IMR-90 (cell line): ENCODE results near the gene COL23A1. TPM values are rescaled to one million over a fixed set of nuclear protein-coding genes. Genes with fewer than 3 reads are reported as not detected.

Experiments used
- ATAC-seq: fragments of 200-7000 bp; cut with Tn5 transposase; 2 replicates; pipeline ENCODE4 v1.9.1; 2020; ENCODE audit warnings: low read depth, mild to moderate bottlenecking, moderate library complexity
- BruUV-seq: library from RNA; stranded (reverse); fragments of 400-500 nt; replicated peaks from 2 replicates; lab custom pipeline; 2021; lab: Mats Ljungman, UMichigan
- CTCF ChIA-PET: fragments of 300-600 bp; formaldehyde crosslinking; extraction: SDS; loops from one replicate; lab custom pipeline; 2021; ENCODE audit warnings: antibody characterized with exemption; lab: Yijun Ruan, JAX
- POLR2A ChIA-PET: fragments of 300-600 bp; sonication (Branson Sonifier 250); formaldehyde crosslinking; loops from one replicate; lab custom pipeline; 2022; ENCODE audit warnings: antibody characterized with exemption; ENCODE audit not compliant: unreplicated experiment; lab: Charles Lee
- DNase-seq: peaks from one replicate; pipeline ENCODE4 v3.0.0; 2013
- H2AFZ ChIP-seq: replicated peaks from 2 replicates; pipeline ENCODE3; 2013; ENCODE audit warnings: low read length, mild to moderate bottlenecking; ENCODE audit not compliant: poor library complexity
- H2AK5ac ChIP-seq: 2 replicates; pipeline ENCODE4 v1.6.1; 2013; ENCODE audit warnings: low read depth, low read length, inconsistent platforms
- H2AK9ac ChIP-seq: replicated peaks from 2 replicates; pipeline ENCODE3; 2013; ENCODE audit warnings: mild to moderate bottlenecking, low read depth, low read length, moderate library complexity; ENCODE audit not compliant: poor library complexity
- H2BK120ac ChIP-seq: 2 replicates; pipeline ENCODE4 v1.6.1; 2013; ENCODE audit warnings: low read depth, low read length, inconsistent platforms
- H2BK15ac ChIP-seq: 3 replicates; pipeline ENCODE4 v1.6.1; 2013; ENCODE audit warnings: low read depth, low read length, inconsistent platforms
- H2BK20ac ChIP-seq: 2 replicates; pipeline ENCODE4 v1.6.1; 2013; ENCODE audit warnings: low read depth, mild to moderate bottlenecking, inconsistent platforms, low read length, moderate library complexity
- H2BK5ac ChIP-seq: 2 replicates; pipeline ENCODE4 v1.6.1; 2013; ENCODE audit warnings: mild to moderate bottlenecking, low read depth, low read length, inconsistent platforms; ENCODE audit not compliant: poor library complexity, severe bottlenecking
- H3K14ac ChIP-seq: replicated peaks from 2 replicates; pipeline ENCODE4 v1.6.1; 2013; ENCODE audit warnings: low read depth, low read length, inconsistent platforms
- H3K18ac ChIP-seq: 2 replicates; pipeline ENCODE4 v1.6.1; 2013; ENCODE audit warnings: low read depth, low read length, control low read depth
- H3K23ac ChIP-seq: 2 replicates; pipeline ENCODE4 v1.6.1; 2013; ENCODE audit warnings: low read depth, low read length, inconsistent platforms
- H3K27ac ChIP-seq: 2 replicates; pipeline ENCODE4 v1.5.1; 2013; ENCODE audit warnings: mild to moderate bottlenecking, control low read depth, low read length; ENCODE audit not compliant: insufficient read depth
- H3K27me3 ChIP-seq: 2 replicates; pipeline ENCODE4 v1.6.1; 2013; ENCODE audit warnings: low read length; ENCODE audit not compliant: control insufficient read depth, insufficient read depth
- H3K36me3 ChIP-seq: 2 replicates; pipeline ENCODE4 v1.6.1; 2013; ENCODE audit warnings: low read length, mixed read lengths; ENCODE audit not compliant: control insufficient read depth, insufficient read depth
- H3K4ac ChIP-seq: 2 replicates; pipeline ENCODE4 v1.6.1; 2013; ENCODE audit warnings: low read depth, low read length, inconsistent platforms
- H3K4me1 ChIP-seq: 2 replicates; pipeline ENCODE4 v1.6.1; 2013; ENCODE audit warnings: low read length, mixed read lengths; ENCODE audit not compliant: control insufficient read depth, insufficient read depth
- H3K4me2 ChIP-seq: 2 replicates; pipeline ENCODE4 v1.6.1; 2013; ENCODE audit warnings: low read depth, mild to moderate bottlenecking, control low read depth, low read length, moderate library complexity
- H3K4me3 ChIP-seq: 2 replicates; pipeline ENCODE4 v1.5.1; 2013; ENCODE audit warnings: low read depth, mild to moderate bottlenecking, control low read depth, low read length, moderate library complexity; ENCODE audit not compliant: insufficient read depth
- H3K56ac ChIP-seq: 2 replicates; pipeline ENCODE4 v1.6.1; 2013; ENCODE audit warnings: low read length, inconsistent platforms; ENCODE audit not compliant: insufficient read depth; ENCODE audit errors: extremely low read depth
- H3K79me1 ChIP-seq, 2 experiments: 2 replicates each; pipeline ENCODE4 v1.6.1; 2013; ENCODE audit warnings: low read length in 2 of 2, inconsistent platforms in 1 of 2, low read depth in 1 of 2
- H3K9ac ChIP-seq: 2 replicates; pipeline ENCODE4 v1.6.1; 2013; ENCODE audit warnings: low read depth, low read length, control low read depth
- H3K9me1 ChIP-seq: 2 replicates; pipeline ENCODE4 v1.6.1; 2013; ENCODE audit warnings: low read length, inconsistent platforms; ENCODE audit not compliant: insufficient read depth
- H3K9me3 ChIP-seq: 2 replicates; pipeline ENCODE4 v1.6.1; 2013; ENCODE audit warnings: low read length; ENCODE audit not compliant: control insufficient read depth, insufficient read depth
- H4K20me1 ChIP-seq: 2 replicates; pipeline ENCODE4 v1.6.1; 2013; ENCODE audit warnings: low read length, inconsistent platforms; ENCODE audit not compliant: insufficient read depth
- H4K5ac ChIP-seq: 2 replicates; pipeline ENCODE4 v1.6.1; 2013; ENCODE audit warnings: mild to moderate bottlenecking, low read depth, low read length, control low read depth
- H4K8ac ChIP-seq, 2 experiments: 2 replicates each; pipeline ENCODE4 v1.6.1; 2013; ENCODE audit warnings: low read depth in 2 of 2, low read length in 2 of 2, control low read depth in 1 of 2, inconsistent platforms in 1 of 2
- H4K91ac ChIP-seq: 2 replicates; pipeline ENCODE4 v1.6.1; 2013; ENCODE audit warnings: low read depth, low read length, inconsistent platforms; ENCODE audit not compliant: insufficient read depth
- BHLHE40 ChIP-seq: fragments of 150-350 bp; IDR thresholded peaks from 2 replicates; pipeline ENCODE4 v1.6.1; 2016; ENCODE audit warnings: mild to moderate bottlenecking, low read depth, low read length
- CHD1 ChIP-seq: IDR thresholded peaks from 2 replicates; pipeline ENCODE4 v1.6.1; 2012; ENCODE audit warnings: low read depth, low read length, improper control_type of control experiment
- CTCF ChIP-seq: conservative IDR thresholded peaks from 2 replicates; pipeline ENCODE4 v1.5.1; 2012; ENCODE audit warnings: mild to moderate bottlenecking, low read depth, low read length, improper control_type of control experiment
- ELK1 ChIP-seq: fragments of 150-350 bp; IDR thresholded peaks from 2 replicates; pipeline ENCODE4 v1.6.1; 2016; ENCODE audit warnings: low read depth, mild to moderate bottlenecking, low read length, moderate library complexity, borderline replicate concordance
- MAFK ChIP-seq: IDR thresholded peaks from 2 replicates; pipeline ENCODE4 v1.6.1; 2012; ENCODE audit warnings: low read depth, low read length, improper control_type of control experiment
- MAZ ChIP-seq: IDR thresholded peaks from 2 replicates; pipeline ENCODE4 v1.6.1; 2012; ENCODE audit warnings: low read depth, mild to moderate bottlenecking, low read length, improper control_type of control experiment, moderate library complexity, borderline replicate concordance
- MXI1 ChIP-seq: IDR thresholded peaks from 2 replicates; pipeline ENCODE4 v1.6.1; 2012; ENCODE audit warnings: low read depth, mild to moderate bottlenecking, low read length, moderate library complexity, borderline replicate concordance
- NFE2L2 ChIP-seq: fragments of 150-350 bp; IDR thresholded peaks from 2 replicates; pipeline ENCODE4 v1.6.1; 2016; ENCODE audit warnings: low read depth, mild to moderate bottlenecking, low read length
- POLR2A ChIP-seq: IDR thresholded peaks from 2 replicates; pipeline ENCODE4 v1.6.1; 2012; ENCODE audit warnings: mild to moderate bottlenecking, low read depth, low read length
- RCOR1 ChIP-seq: IDR thresholded peaks from 2 replicates; pipeline ENCODE4 v1.6.1; 2012; ENCODE audit warnings: mild to moderate bottlenecking, low read length, improper control_type of control experiment; ENCODE audit not compliant: insufficient replicate concordance
- RFX5 ChIP-seq: IDR thresholded peaks from 2 replicates; pipeline ENCODE4 v1.8.0; 2012; ENCODE audit warnings: low read depth, mild to moderate bottlenecking, low read length, moderate library complexity
- SMC3 ChIP-seq: fragments of 150-350 bp; IDR thresholded peaks from 2 replicates; pipeline ENCODE4 v1.6.1; 2016; ENCODE audit warnings: low read depth, mild to moderate bottlenecking, antibody characterized with exemption, low read length, moderate library complexity
- USF2 ChIP-seq: fragments of 150-350 bp; IDR thresholded peaks from 2 replicates; pipeline ENCODE4 v1.6.1; 2017; ENCODE audit warnings: mild to moderate bottlenecking, antibody characterized with exemption, low read length, low read depth
- WGBS, 2 experiments: methylation state at CpG; one replicate each; pipeline versions ENCODE4 v1.1.5 to v1.1.7; 2013; ENCODE audit warnings: missing lambda C conversion rate in 2 of 2; ENCODE audit not compliant: insufficient read length in 1 of 2; ENCODE audit errors: extremely low coverage in 2 of 2; 5-methylcytosine and 5-hydroxymethylcytosine counted together
- dilution Hi-C: fragments of 300-500 bp; cut with HindIII; formaldehyde crosslinking; loops from one replicate; pipeline ENCODE4 v1.14.3; 2018; ENCODE audit warnings: low sequenced_read_pairs; ENCODE audit not compliant: unreplicated experiment
- in situ Hi-C: fragments of 300-500 bp; cut with MboI; formaldehyde crosslinking; loops from 3 replicates; pipeline ENCODE4 v1.14.3; 2019; ENCODE audit warnings: low sequenced_read_pairs, inconsistent platforms, mixed read lengths
- intact Hi-C: fragments of 100-400 bp; cut with micrococcal nuclease; formaldehyde crosslinking; loops from 2 replicates; pipeline ENCODE4 v1.10.0; 2022
- polyA plus RNA-seq, 3 experiments: library from polyadenylated mRNA; depleted of rRNA; stranded (reverse); fragments of >200 nt; gene quantifications; 2 replicates each; pipeline ENCODE4 v1.2.3, GENCODE V29; 2012; ENCODE audit warnings: low replicate concordance in 1 of 3
- total RNA-seq: library from RNA; depleted of rRNA; stranded (reverse); fragments of >200 nt; gene quantifications from 2 replicates; pipeline ENCODE4 v1.2.3, GENCODE V29; 2012

The COL23A1 gene
- total and polyA plus RNA-seq, 2 of the 4 experiments (the other 2 are of a cell fraction) = not detected

- in situ Hi-C loops = no loop called here
- H4K5ac ChIP-seq = no peak overlapping the region
- no peak for ATAC-seq
- H2AK5ac ChIP-seq = no peak overlapping the region
- dilution Hi-C loops = no loop called here
- H2AFZ ChIP-seq = no peak overlapping the region
- H3K9ac ChIP-seq = no peak overlapping the region
- TF ChIP-seq RCOR1 (no peak), MAZ (no peak), BHLHE40 (no peak), RFX5 (no peak), POLR2A (no peak), NFE2L2 (no peak), CTCF (no peak), USF2 (no peak), ELK1 (no peak), CHD1 (no peak), SMC3 (no peak), MXI1 (no peak), MAFK (no peak)
- H4K20me1 ChIP-seq = no peaks in the 10 kb centered on the region
- no peak overlapping the region for H4K91ac ChIP-seq
- no peaks in the 10 kb centered on the region; the same call in 1 of the 2 replicates for H3K27me3 ChIP-seq
- no peak overlapping the region for H2BK15ac ChIP-seq
- H3K27ac ChIP-seq = no peak overlapping the region
- no peak overlapping the region for H3K4me2 ChIP-seq
- no peaks in the 10 kb centered on the region for H3K9me1 ChIP-seq
- H3K14ac ChIP-seq = no peak overlapping the region
- no peak overlapping the region for H3K56ac ChIP-seq
- H3K9me3 ChIP-seq = peaks cover 9% of the 10 kb centered on the region
- no peaks in the 10 kb centered on the region for H3K79me1 ChIP-seq
- H2BK120ac ChIP-seq = no peak overlapping the region
- BruUV-seq = no TSS peak
- H3K4ac ChIP-seq = no peak overlapping the region
- H3K23ac ChIP-seq = no peak overlapping the region
- no peaks in the 10 kb centered on the region for H3K36me3 ChIP-seq
- ChIA-PET CTCF (no interaction called here), POLR2A (no interaction called here)
- H2AK9ac ChIP-seq = no peak overlapping the region
- DNase-seq = no peak
- no peaks in the 10 kb centered on the region for H3K4me1 ChIP-seq
- intact Hi-C loops = no loop called here
- no peak overlapping the region for H4K8ac ChIP-seq
- H2BK20ac ChIP-seq = no peak overlapping the region
- WGBS, 2 experiments = 48% methylated on average over 3 of the region's 4 CpGs; no CpG with 5 or more reads in 1 of the 2 experiments
- no peak overlapping the region for H3K18ac ChIP-seq
- H3K4me3 ChIP-seq = no peak overlapping the region
- H2BK5ac ChIP-seq = no peak overlapping the region
Measured at GRCh38 chr5:178271231-178271630, 319.0 kb downstream of the COL23A1 start.
